Loucy (cell line): Measurements from ENCODE around the gene NAT9.

Experiments used
- H2AFZ ChIP-seq: fragments of 200-600 bp; sonication (generic); 2 replicates; pipeline ENCODE4 v1.6.0; 2016; ENCODE audit warnings: antibody characterized with exemption, mild to moderate bottlenecking, low read length, moderate library complexity
- H3F3A ChIP-seq: fragments of 200-600 bp; 2 replicates; pipeline ENCODE4 v1.6.0; 2016; ENCODE audit warnings: antibody characterized with exemption, low read depth, mild to moderate bottlenecking
- H3K27me3 ChIP-seq: fragments of 200-600 bp; sonication (generic); 2 replicates; pipeline ENCODE4 v1.6.1; 2014; ENCODE audit warnings: low read length, mild to moderate bottlenecking; ENCODE audit not compliant: insufficient read depth, poor library complexity, severe bottlenecking
- H3K36me3 ChIP-seq: fragments of 200-600 bp; sonication (generic); 2 replicates; pipeline ENCODE4 v1.6.1; 2016; ENCODE audit warnings: low read length; ENCODE audit not compliant: insufficient read depth
- H3K4me1 ChIP-seq: fragments of 200-600 bp; sonication (generic); 2 replicates; pipeline ENCODE4 v1.5.1; 2014; ENCODE audit warnings: low read length, mild to moderate bottlenecking; ENCODE audit not compliant: insufficient read depth, poor library complexity, severe bottlenecking
- H3K4me2 ChIP-seq: fragments of 200-600 bp; sonication (generic); 2 replicates; pipeline ENCODE4 v1.6.0; 2014; ENCODE audit warnings: antibody characterized with exemption, low read length, low read depth, mild to moderate bottlenecking; ENCODE audit not compliant: poor library complexity, severe bottlenecking
- H3K4me3 ChIP-seq: fragments of 200-600 bp; sonication (generic); 2 replicates; pipeline ENCODE4 v1.5.1; 2014; ENCODE audit warnings: low read length, mild to moderate bottlenecking, mixed read lengths; ENCODE audit not compliant: poor library complexity, severe bottlenecking
- H3K79me2 ChIP-seq: fragments of 200-600 bp; sonication (generic); 2 replicates; pipeline ENCODE4 v1.6.1; 2014; ENCODE audit warnings: low read length; ENCODE audit not compliant: insufficient read depth
- H3K9ac ChIP-seq: fragments of 200-600 bp; sonication (generic); 2 replicates; pipeline ENCODE4 v1.6.0; 2014; ENCODE audit warnings: mild to moderate bottlenecking, low read depth, low read length, moderate library complexity; ENCODE audit not compliant: poor library complexity, severe bottlenecking
- H3K9me2 ChIP-seq: fragments of 200-600 bp; sonication (generic); replicated peaks from 2 replicates; pipeline ENCODE4 v1.6.1; 2016; ENCODE audit warnings: low read depth, low read length, mixed read lengths
- H3K9me3 ChIP-seq: fragments of 200-600 bp; sonication (generic); 2 replicates; pipeline ENCODE4 v1.6.1; 2014; ENCODE audit warnings: mild to moderate bottlenecking, antibody characterized with exemption, low read length, low read depth; ENCODE audit not compliant: insufficient read depth
- H4K20me1 ChIP-seq: fragments of 200-600 bp; sonication (generic); 2 replicates; pipeline ENCODE4 v1.6.0; 2014; ENCODE audit warnings: antibody characterized with exemption, low read length, mild to moderate bottlenecking; ENCODE audit not compliant: insufficient read depth, poor library complexity, severe bottlenecking
- EZH2phosphoT487 ChIP-seq: fragments of 200-600 bp; IDR thresholded peaks from 2 replicates; pipeline ENCODE4 v1.6.1; 2018; ENCODE audit warnings: antibody characterized with exemption, mild to moderate bottlenecking, moderate library complexity, borderline replicate concordance
- TF ChIP-seq, protein P1 (sequence below): fragments of 200-600 bp; sonication (generic); conservative IDR thresholded peaks from 2 replicates; pipeline ENCODE4 v1.5.1; 2014; ENCODE audit warnings: mild to moderate bottlenecking, antibody characterized with exemption, low read length

The NAT9 gene

DNA sequence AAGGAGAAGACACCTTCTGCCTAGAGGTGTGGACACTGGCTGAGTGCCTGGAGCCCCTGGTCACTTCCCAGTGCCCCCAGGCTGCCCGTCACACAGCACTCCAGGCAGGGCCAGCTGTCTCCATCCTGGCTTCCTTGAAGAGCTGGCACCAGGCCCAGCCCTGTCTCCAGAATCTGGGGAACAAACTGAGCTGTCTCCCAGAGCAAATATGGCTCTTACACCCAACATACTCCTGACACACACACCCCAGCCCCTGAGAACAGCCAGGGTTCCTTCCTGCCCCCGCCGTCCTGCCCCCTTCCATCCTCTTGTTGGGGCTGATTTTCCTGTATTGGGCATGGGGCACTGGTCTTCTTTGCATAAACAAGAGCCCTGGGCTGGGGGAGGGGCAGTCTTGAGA is 18.6 kb downstream of the NAT9 start:
- H3K9ac ChIP-seq = peak overlapping the region; percentile 71
- peak overlapping the region; percentile 70 for H3K4me3 ChIP-seq
- H3K9me3 ChIP-seq = no peaks in the 10 kb centered on the region
- H3K9me2 ChIP-seq = no peaks in the 10 kb centered on the region
- H3K79me2 ChIP-seq = peaks cover 99% of the 10 kb centered on the region
- no peak for TF ChIP-seq EZH2phosphoT487
- TF ChIP-seq, protein P1, sequence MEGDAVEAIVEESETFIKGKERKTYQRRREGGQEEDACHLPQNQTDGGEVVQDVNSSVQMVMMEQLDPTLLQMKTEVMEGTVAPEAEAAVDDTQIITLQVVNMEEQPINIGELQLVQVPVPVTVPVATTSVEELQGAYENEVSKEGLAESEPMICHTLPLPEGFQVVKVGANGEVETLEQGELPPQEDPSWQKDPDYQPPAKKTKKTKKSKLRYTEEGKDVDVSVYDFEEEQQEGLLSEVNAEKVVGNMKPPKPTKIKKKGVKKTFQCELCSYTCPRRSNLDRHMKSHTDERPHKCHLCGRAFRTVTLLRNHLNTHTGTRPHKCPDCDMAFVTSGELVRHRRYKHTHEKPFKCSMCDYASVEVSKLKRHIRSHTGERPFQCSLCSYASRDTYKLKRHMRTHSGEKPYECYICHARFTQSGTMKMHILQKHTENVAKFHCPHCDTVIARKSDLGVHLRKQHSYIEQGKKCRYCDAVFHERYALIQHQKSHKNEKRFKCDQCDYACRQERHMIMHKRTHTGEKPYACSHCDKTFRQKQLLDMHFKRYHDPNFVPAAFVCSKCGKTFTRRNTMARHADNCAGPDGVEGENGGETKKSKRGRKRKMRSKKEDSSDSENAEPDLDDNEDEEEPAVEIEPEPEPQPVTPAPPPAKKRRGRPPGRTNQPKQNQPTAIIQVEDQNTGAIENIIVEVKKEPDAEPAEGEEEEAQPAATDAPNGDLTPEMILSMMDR = no peak
- H3K27me3 ChIP-seq = no peaks in the 10 kb centered on the region
- peaks cover 79% of the 10 kb centered on the region for H3K4me1 ChIP-seq
- H4K20me1 ChIP-seq = peaks cover 94% of the 10 kb centered on the region
- H3K36me3 ChIP-seq = peaks cover 32% of the 10 kb centered on the region; the same call in 1 of the 2 replicates
- no peaks in the 10 kb centered on the region for H3F3A ChIP-seq
- no peak overlapping the region for H2AFZ ChIP-seq
- peak overlapping the region; percentile 80 for H3K4me2 ChIP-seq

GRCh38 chr17:74756891-74757290 is 19.3 kb downstream of the NAT9 start:
- Histone ChIP-seq H3K79me2 (peaks cover 99% of the 10 kb centered on the region), H3K4me1 (peaks cover 85% of the 10 kb centered on the region), H3K9ac (peak overlapping the region; percentile 71), H3F3A (no peaks in the 10 kb centered on the region), H3K9me2 (no peaks in the 10 kb centered on the region), H2AFZ (no peak overlapping the region), H3K27me3 (no peaks in the 10 kb centered on the region), H3K36me3 (peaks cover 27% of the 10 kb centered on the region; the same call in 1 of the 2 replicates), H3K4me2 (peak overlapping the region; percentile 80), H3K9me3 (no peaks in the 10 kb centered on the region), H4K20me1 (peaks cover 94% of the 10 kb centered on the region), H3K4me3 (peak overlapping the region; percentile 70)
- no peak for TF ChIP-seq EZH2phosphoT487
- TF ChIP-seq, protein P1 = no peak

- Histone ChIP-seq H3K4me3 (peak overlapping the region; percentile 94), H3K27me3 (no peaks in the 10 kb centered on the region), H3K9ac (no peak overlapping the region), H4K20me1 (peaks cover 94% of the 10 kb centered on the region), H3K36me3 (peaks cover 13% of the 10 kb centered on the region; the same call in 1 of the 2 replicates), H3K4me2 (peak overlapping the region; percentile 92), H3K9me3 (no peaks in the 10 kb centered on the region), H2AFZ (no peak overlapping the region), H3K9me2 (no peaks in the 10 kb centered on the region), H3K79me2 (peaks cover 99% of the 10 kb centered on the region), H3F3A (no peaks in the 10 kb centered on the region), H3K4me1 (peaks cover 74% of the 10 kb centered on the region)
- TF ChIP-seq, protein P1 = no peak
- TF ChIP-seq EZH2phosphoT487 = no peak
Measured at GRCh38 chr17:74755533-74755932, 20.6 kb downstream of the NAT9 start.
